GM12878 (cell line): ENCODE measurements around the gene DAPK2. TPM values are rescaled to one million over a fixed set of nuclear protein-coding genes. Genes with fewer than 3 reads are reported as not detected.
A peak's percentile ranks its signal among the peaks of the same experiment; 100 is the strongest.

Experiments used
- ASH2L ChIP-seq: fragments of 300-600, 200-600 bp; sonication (generic); IDR thresholded peaks from 2 replicates; pipeline ENCODE4 v1.6.1; 2017; ENCODE audit warnings: low read depth, mild to moderate bottlenecking, borderline replicate concordance
- CBX3 ChIP-seq: fragments of 200-600 bp; sonication (generic); IDR thresholded peaks from 2 replicates; pipeline ENCODE4 v1.6.1; 2016; ENCODE audit warnings: low read depth, borderline replicate concordance
- CHD4 ChIP-seq: fragments of 200-600 bp; sonication (generic); IDR thresholded peaks from 2 replicates; pipeline ENCODE4 v1.6.1; 2016; ENCODE audit warnings: mild to moderate bottlenecking
- CTCF ChIP-seq, 3 experiments: IDR thresholded peaks in 2 of 3; conservative IDR thresholded peaks in 1 of 3; 2 replicates each; pipeline ENCODE4 v1.5.1; 2011; ENCODE audit warnings: low read depth in 3 of 3, low read length in 3 of 3, mild to moderate bottlenecking in 3 of 3, control low read depth in 2 of 3, moderate library complexity in 2 of 3, inconsistent platforms in 1 of 3, mixed read lengths in 1 of 3; ENCODE audit not compliant: control insufficient read depth in 2 of 3, insufficient read depth in 1 of 3; ENCODE audit errors: extremely low read depth in 1 of 3
- FOS ChIP-seq: IDR thresholded peaks from 3 replicates; pipeline ENCODE4 v1.6.1; 2011; ENCODE audit warnings: borderline replicate concordance; ENCODE audit not compliant: insufficient read length; ENCODE audit errors: extremely low read depth
- HDAC6 ChIP-seq: fragments of 200-600 bp; sonication (generic); IDR thresholded peaks from one replicate; pipeline ENCODE4 v1.8.0; 2017; ENCODE audit warnings: antibody characterized with exemption; ENCODE audit not compliant: unreplicated experiment
- IRF4 ChIP-seq: IDR thresholded peaks from 2 replicates; pipeline ENCODE4 v1.6.1; 2011; ENCODE audit warnings: low read depth, low read length
- JUND ChIP-seq: IDR thresholded peaks from 2 replicates; pipeline ENCODE4 v1.6.1; 2012; ENCODE audit warnings: low read depth, mild to moderate bottlenecking, low read length, improper control_type of control experiment, moderate library complexity
- NKRF ChIP-seq: fragments of 450-650 bp; conservative IDR thresholded peaks from 2 replicates; pipeline ENCODE4 v1.6.1; 2017; ENCODE audit warnings: mild to moderate bottlenecking, moderate library complexity
- NR2F1 ChIP-seq: fragments of 450-650 bp; conservative IDR thresholded peaks from 2 replicates; pipeline ENCODE4 v1.6.1; 2017; ENCODE audit warnings: mild to moderate bottlenecking
- PBX3 ChIP-seq: IDR thresholded peaks from 2 replicates; pipeline ENCODE4 v1.6.1; 2011; ENCODE audit warnings: mild to moderate bottlenecking, low read depth, low read length, moderate library complexity; ENCODE audit not compliant: insufficient replicate concordance
- POLR2AphosphoS5 ChIP-seq: IDR thresholded peaks from 2 replicates; pipeline ENCODE4 v1.6.1; 2011; ENCODE audit warnings: mild to moderate bottlenecking, low read length, inconsistent platforms
- RBBP5 ChIP-seq: fragments of 200-600 bp; sonication (generic); conservative IDR thresholded peaks from 2 replicates; pipeline ENCODE4 v1.6.1; 2016
- REST ChIP-seq: IDR thresholded peaks from 2 replicates; pipeline ENCODE4 v1.6.1; 2012; ENCODE audit warnings: mild to moderate bottlenecking, low read depth, low read length
- SP1 ChIP-seq: IDR thresholded peaks from one replicate; pipeline ENCODE4 v1.6.1; 2011; ENCODE audit warnings: low read depth, low read length
- SUPT20H ChIP-seq: IDR thresholded peaks from 2 replicates; pipeline ENCODE4 v1.6.1; 2011; ENCODE audit warnings: low read depth, mild to moderate bottlenecking, low read length, moderate library complexity, borderline replicate concordance; ENCODE audit not compliant: control insufficient read depth
- TCF7 ChIP-seq: IDR thresholded peaks from 2 replicates; pipeline ENCODE4 v1.6.1; 2014; ENCODE audit warnings: antibody characterized with exemption, borderline replicate concordance
- USF2 ChIP-seq: IDR thresholded peaks from 2 replicates; pipeline ENCODE4 v1.6.1; 2011; ENCODE audit warnings: low read depth, low read length, improper control_type of control experiment, borderline replicate concordance
- WRNIP1 ChIP-seq: IDR thresholded peaks from 2 replicates; pipeline ENCODE4 v1.6.1; 2011; ENCODE audit warnings: low read depth, low read length, improper control_type of control experiment, borderline replicate concordance
- ZNF217 ChIP-seq: fragments of 450-650 bp; IDR thresholded peaks from 2 replicates; pipeline ENCODE4 v1.6.1; 2017; ENCODE audit warnings: antibody characterized with exemption, mild to moderate bottlenecking
- polyA plus RNA-seq, 11 experiments: library from polyadenylated mRNA; depleted of rRNA in 4 of 11; unstranded in 6 of 11; stranded (reverse) in 5 of 11; fragments of >200 nt; fragmentation: Nextera tagmentation in 4 of 11; fragmentation: Illumina TruSeq in 1 of 11; extraction: Ambion mirVana in 4 of 11; extraction: Trizol in 1 of 11; gene quantifications; 1 replicate in 1 of 11; 2 replicates in 10 of 11; pipeline versions ENCODE4 v1.2.1 to v1.2.3, GENCODE V29; 2011 to 2016; ENCODE audit warnings: inconsistent platforms in 2 of 11, missing spikeins in 2 of 11, low read depth in 1 of 11
- total RNA-seq, 4 experiments: library from RNA; depleted of rRNA in 3 of 4; stranded (reverse); fragments of >200 nt in 3 of 4; fragmentation: Illumina TruSeq in 1 of 4; extraction: Trizol in 1 of 4; gene quantifications; 2 replicates each; pipeline versions ENCODE4 v1.2.1 to v1.2.3, GENCODE V29; 2013 to 2021

DAPK2 gene
- total and polyA plus RNA-seq, 10 of the 15 experiments (the other 5 are each of a cell fraction or from before 2014, with no cell fraction given) = 0.69 to 8.4 (median 4.1) TPM

DNA sequence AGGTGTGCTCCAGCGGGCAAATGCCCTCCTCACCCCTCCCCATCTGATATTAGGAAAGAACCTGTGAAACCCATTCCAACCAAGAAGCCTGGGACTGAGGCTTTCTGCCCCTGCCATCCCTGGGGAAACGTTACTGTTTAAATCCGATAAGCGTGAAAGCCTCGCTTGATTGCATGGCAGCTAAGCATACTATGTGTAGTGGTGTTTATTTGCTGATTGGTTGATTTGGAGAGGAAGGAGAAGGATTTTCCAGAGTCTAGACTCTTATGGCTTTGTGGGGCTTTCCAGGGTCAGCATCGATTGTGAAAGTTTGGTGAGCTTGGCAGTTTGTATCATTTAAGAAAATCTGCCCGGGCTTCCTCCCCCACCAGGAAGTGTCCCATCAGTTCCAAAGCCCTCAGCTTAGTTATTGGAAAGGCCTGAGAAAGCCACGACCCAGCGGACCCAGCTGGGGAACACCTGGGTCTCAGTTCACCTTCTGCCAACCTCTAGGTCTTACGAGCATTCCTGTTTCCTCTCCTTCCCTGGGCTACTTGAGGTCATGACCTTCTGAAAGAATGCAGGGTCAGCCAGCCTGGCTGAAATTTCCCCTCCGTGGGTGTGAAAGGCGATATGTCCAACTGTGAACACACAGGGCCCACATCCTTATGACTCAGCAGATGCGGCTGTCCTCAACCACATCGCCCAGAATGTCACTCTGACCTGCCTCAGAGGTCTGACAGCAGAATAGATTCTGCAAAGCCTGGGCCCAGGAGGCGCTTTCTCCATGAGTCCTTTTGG lies 149.8 kb downstream of the DAPK2 start (continued):
- TF ChIP-seq HDAC6 (no peak), POLR2AphosphoS5 (no peak), JUND (peak; percentile 79; the same call in 1 of the 2 replicates), NR2F1 (peak; percentile 100), USF2 (no peak), PBX3 (peak; percentile 78), SP1 (peak; percentile 90), ASH2L (peak; percentile 56; the same call in 1 of the 2 replicates), ZNF217 (peak; percentile 59; the same call in 1 of the 2 replicates), CBX3 (no peak), RBBP5 (no peak), WRNIP1 (no peak; the same call in 1 of the 2 replicates), CHD4 (no peak), REST (0 out of 2 replicates have a peak, but pooled peaks have one; percentile 30), FOS (no peak), CTCF (IDR thresholded peaks at IDR 0.05 in 2 of 3, conservative IDR thresholded peaks at IDR 0.05 in 1 of 3; ENCODE audit: control insufficient read depth in 2 of 3, extremely low read depth in 1 of 3, insufficient read depth in 1 of 3, low read depth in 3 of 3, low read length in 3 of 3) (no peak), NKRF (no peak), IRF4 (peak; percentile 93), SUPT20H (no peak), TCF7 (no peak)
